OCI-LY7 (cell line): Measurements from ENCODE around the gene NCS1. TPM values are rescaled to one million over a fixed set of nuclear protein-coding genes. Genes with fewer than 3 reads are reported as not detected.

Experiments
- BruUV-seq: library from RNA; stranded (reverse); fragments of 400-500 nt; replicated peaks from 2 replicates; lab custom pipeline; 2021; lab: Mats Ljungman, UMichigan
- CTCF ChIA-PET: fragments of 300-600 bp; sonication (Branson Sonifier 250); formaldehyde crosslinking; loops from one replicate; lab custom pipeline; 2022; ENCODE audit warnings: antibody characterized with exemption; ENCODE audit not compliant: unreplicated experiment; lab: Charles Lee
- POLR2A ChIA-PET: fragments of 300-600 bp; sonication (Branson Sonifier 250); formaldehyde crosslinking; loops from one replicate; lab custom pipeline; 2022; ENCODE audit warnings: antibody characterized with exemption; lab: Charles Lee
- DNase-seq: peaks from one replicate; pipeline ENCODE4 v3.0.0-alpha.2; 2015; ENCODE audit warnings: low spot score
- H2AFZ ChIP-seq: fragments of 200-600 bp; sonication (generic), shearing (Covaris generic); 2 replicates; pipeline ENCODE4 v1.6.1; 2014; ENCODE audit warnings: mild to moderate bottlenecking, antibody characterized with exemption, low read length, moderate library complexity
- H3K27ac ChIP-seq: fragments of 200-600 bp; sonication (generic); 2 replicates; pipeline ENCODE4 v1.5.1; 2014; ENCODE audit warnings: mixed run types, low read depth, mild to moderate bottlenecking, moderate library complexity, low read length, inconsistent platforms; ENCODE audit not compliant: poor library complexity, severe bottlenecking
- H3K36me3 ChIP-seq: fragments of 200-600 bp; sonication (generic); 2 replicates; pipeline ENCODE4 v1.6.1; 2014; ENCODE audit warnings: mild to moderate bottlenecking, antibody characterized with exemption, low read length, moderate library complexity, mixed read lengths; ENCODE audit not compliant: insufficient read depth
- H3K4me1 ChIP-seq: fragments of 200-600 bp; sonication (generic); 2 replicates; pipeline ENCODE4 v1.5.1; 2014; ENCODE audit warnings: mild to moderate bottlenecking, low read length; ENCODE audit not compliant: insufficient read depth, poor library complexity, severe bottlenecking
- H3K4me2 ChIP-seq: fragments of 200-600 bp; sonication (generic); 2 replicates; pipeline ENCODE4 v1.6.1; 2014; ENCODE audit warnings: mild to moderate bottlenecking, low read length
- H3K4me3 ChIP-seq: fragments of 200-600 bp; sonication (generic); 2 replicates; pipeline ENCODE4 v1.5.1; 2014; ENCODE audit warnings: mild to moderate bottlenecking, low read depth, low read length; ENCODE audit not compliant: poor library complexity, severe bottlenecking
- H3K79me2 ChIP-seq: fragments of 200-600 bp; sonication (generic); 2 replicates; pipeline ENCODE4 v1.6.1; 2016; ENCODE audit warnings: low read depth, mild to moderate bottlenecking, low read length, moderate library complexity, mixed read lengths; ENCODE audit not compliant: insufficient read depth
- H3K9me2 ChIP-seq: fragments of 200-600 bp; sonication (generic); 2 replicates; pipeline ENCODE4 v1.6.1; 2016; ENCODE audit warnings: mild to moderate bottlenecking, low read length, mixed read lengths; ENCODE audit not compliant: insufficient read depth
- H3K9me3 ChIP-seq: fragments of 200-600 bp; sonication (generic); 2 replicates; pipeline ENCODE4 v1.6.1; 2014; ENCODE audit warnings: mild to moderate bottlenecking, mixed run types, low read length, mixed read lengths
- H4K20me1 ChIP-seq: fragments of 200-600 bp; sonication (generic); 2 replicates; pipeline ENCODE4 v1.6.1; 2014; ENCODE audit warnings: mild to moderate bottlenecking, antibody characterized with exemption, low read length, moderate library complexity, mixed read lengths; ENCODE audit not compliant: insufficient read depth
- CTCF ChIP-seq: fragments of 200-600 bp; sonication (generic); conservative IDR thresholded peaks from 2 replicates; pipeline ENCODE4 v1.5.1; 2014; ENCODE audit warnings: mild to moderate bottlenecking, antibody characterized with exemption, low read length, moderate library complexity, mixed read lengths
- EZH2phosphoT487 ChIP-seq: fragments of 200-600 bp; sonication (generic); IDR thresholded peaks from 2 replicates; pipeline ENCODE4 v1.6.1; 2018; ENCODE audit warnings: low read depth, borderline replicate concordance, mild to moderate bottlenecking, mixed run types, antibody characterized with exemption, low read length, moderate library complexity, mixed read lengths
- intact Hi-C: fragments of 100-400 bp; cut with micrococcal nuclease; formaldehyde crosslinking; loops from one replicate; pipeline ENCODE4 v1.10.0; 2022; ENCODE audit not compliant: unreplicated experiment
- total RNA-seq, 2 experiments: library from RNA; depleted of rRNA in 1 of 2; stranded (reverse); fragments of >200 nt in 1 of 2; shearing (Covaris generic) in 1 of 2; gene quantifications; 2 replicates each; pipeline ENCODE4 v1.2.3, GENCODE V29; 2014 to 2022

NCS1 gene
- total RNA-seq, 2 experiments from 2014 or later, result not detected

- no peaks in the 10 kb centered on the region for H3K36me3 ChIP-seq
- H3K9me3 ChIP-seq, result no peaks in the 10 kb centered on the region
- no peaks in the 10 kb centered on the region for H3K4me1 ChIP-seq
- H3K9me2 ChIP-seq, result no peaks in the 10 kb centered on the region
- H3K27ac ChIP-seq, result no peak overlapping the region
- ChIA-PET CTCF (no interaction called here), POLR2A (interaction anchor here (0.5 kb wide), 1 partner anchor 99 kb away, joined by 4 read pairs; no protein-coding TSS in a partner anchor)
- H3K79me2 ChIP-seq, result no peaks in the 10 kb centered on the region
- DNase-seq, result no peak
- H2AFZ ChIP-seq, result no peak overlapping the region
- no peaks in the 10 kb centered on the region for H4K20me1 ChIP-seq
- intact Hi-C loops, result no loop called here
- no peak overlapping the region for H3K4me3 ChIP-seq
- H3K4me2 ChIP-seq, result no peak overlapping the region
- BruUV-seq, result no TSS peak
- no peak for TF ChIP-seq EZH2phosphoT487
These were observed 34.5 kb upstream of the NCS1 start for GRCh38 chr9:130137641-130138081.

- CTCF ChIA-PET, result no interaction called here
- no peak overlapping the region for H2AFZ ChIP-seq
These were observed 34.0 kb upstream of the NCS1 start for GRCh38 chr9:130138171-130138653.

DNA sequence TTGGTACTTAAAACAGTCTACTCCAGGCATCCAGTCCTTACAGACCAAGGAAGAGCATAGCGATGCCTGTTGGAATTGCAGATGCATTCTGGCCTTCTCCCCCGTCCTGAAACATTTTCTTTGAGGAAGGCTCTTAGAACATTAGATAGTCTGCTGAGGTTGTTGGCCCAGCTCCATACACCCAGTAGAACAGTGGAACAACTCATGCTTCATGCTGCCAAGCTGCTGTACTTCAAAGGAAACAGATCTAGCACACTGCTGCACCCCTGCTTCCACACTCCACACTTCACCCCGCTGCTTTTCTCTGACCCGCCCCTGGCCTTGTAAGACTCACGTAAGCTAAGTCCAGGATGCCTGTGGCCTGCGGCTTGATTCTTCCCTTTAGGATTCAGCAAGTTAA lies 33.4 kb upstream of the NCS1 start:
- Histone ChIP-seq H3K9me3 (no peaks in the 10 kb centered on the region), H3K36me3 (no peaks in the 10 kb centered on the region), H3K9me2 (no peaks in the 10 kb centered on the region), H4K20me1 (no peaks in the 10 kb centered on the region), H3K27ac (no peak overlapping the region), H2AFZ (no peak overlapping the region), H3K79me2 (no peaks in the 10 kb centered on the region), H3K4me2 (no peak overlapping the region), H3K4me1 (no peaks in the 10 kb centered on the region), H3K4me3 (no peak overlapping the region)
- POLR2A ChIA-PET, result no interaction called here
- no TSS peak for BruUV-seq
- CTCF ChIA-PET, result no interaction called here
- no peak for TF ChIP-seq EZH2phosphoT487
- TF ChIP-seq CTCF, result no peak
- DNase-seq, result no peak
- intact Hi-C loops, result no loop called here

More at GRCh38 chr9:130138171-130138653, 34.0 kb upstream of the NCS1 start:
- Histone ChIP-seq H3K27ac (no peak overlapping the region), H3K36me3 (no peaks in the 10 kb centered on the region), H3K9me2 (no peaks in the 10 kb centered on the region), H3K4me3 (no peak overlapping the region), H3K4me2 (no peak overlapping the region), H3K9me3 (no peaks in the 10 kb centered on the region), H4K20me1 (no peaks in the 10 kb centered on the region), H3K4me1 (no peaks in the 10 kb centered on the region), H3K79me2 (no peaks in the 10 kb centered on the region)
- no TSS peak for BruUV-seq
- POLR2A ChIA-PET, result no interaction called here
- no peak for DNase-seq
- intact Hi-C loops, result no loop called here
- no peak for TF ChIP-seq CTCF
- TF ChIP-seq EZH2phosphoT487, result no peak
